Activated CD8-positive, alpha-beta memory T cell treated with anti-CD3 and anti-CD28 coated beads for 4 hours (primary cell): ENCODE results near the gene ACTN1.

Source experiments
- DNase-seq, 2 donors: peaks; one replicate each; pipeline ENCODE4 v3.0.0-alpha.2; 2020; ENCODE audit warnings: low read depth in 2 of 2

ACTN1 gene

DNA sequence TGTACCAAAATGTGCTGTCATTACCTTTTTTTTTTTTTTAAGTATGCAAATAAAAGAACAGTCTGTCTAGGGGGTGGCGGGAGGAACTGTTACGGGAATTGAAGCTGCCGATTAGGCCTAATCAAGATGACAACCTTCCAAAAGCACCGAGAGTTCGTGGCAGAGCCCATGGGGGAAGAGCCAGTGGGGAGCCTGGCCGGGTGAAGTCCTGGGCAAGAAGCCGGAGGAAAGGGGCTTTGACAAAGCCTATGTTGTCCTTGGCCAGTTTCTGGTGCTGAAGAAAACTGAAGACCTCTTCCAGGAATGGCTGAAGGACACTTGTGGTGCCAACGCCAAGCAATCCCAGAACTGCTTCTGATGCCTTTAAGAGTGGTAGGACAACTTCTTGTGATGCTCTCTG lies 42.6 kb downstream of the ACTN1 start:
- no peak for DNase-seq

DNA sequence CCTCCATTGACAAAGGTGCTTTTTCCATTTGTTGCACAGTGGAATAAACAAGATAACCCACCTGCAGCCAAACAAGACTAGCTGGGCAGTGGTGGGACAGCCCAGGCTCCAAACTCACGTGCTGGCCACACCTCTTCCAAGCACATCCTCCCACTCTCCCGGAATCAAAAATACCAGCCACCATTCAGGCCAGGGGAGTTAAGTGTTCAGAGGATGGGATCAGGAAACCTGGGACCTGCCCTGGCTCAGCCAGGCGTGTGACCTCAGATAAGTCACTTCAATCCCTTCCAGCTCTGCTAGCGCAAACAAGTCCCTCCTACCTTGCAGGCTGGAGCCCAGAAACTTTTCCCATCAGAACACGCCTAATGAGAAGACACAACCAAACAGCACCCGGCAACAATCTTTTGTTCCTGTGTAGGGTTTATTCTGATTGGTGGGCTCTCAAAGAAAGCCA lies 43.3 kb downstream of the ACTN1 start:
- no peak for DNase-seq

DNA sequence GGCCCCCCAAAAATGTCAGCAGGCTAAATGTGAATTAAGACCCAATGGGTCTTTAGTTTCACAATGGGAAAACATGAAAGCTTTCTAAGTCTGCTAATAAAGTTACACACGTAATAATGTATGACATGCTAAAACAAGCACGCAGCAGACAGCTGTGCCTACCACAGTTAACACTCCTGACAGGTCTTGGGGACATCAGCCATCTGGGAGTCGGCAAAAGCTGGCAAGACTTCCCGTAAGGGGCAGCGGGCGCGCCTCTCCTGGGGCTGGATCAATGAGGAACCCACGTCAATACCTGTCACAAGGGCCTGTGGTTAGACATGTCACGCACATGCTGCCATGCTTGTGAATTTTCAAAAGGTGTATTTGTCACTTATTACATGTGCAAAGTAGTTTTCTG lies 45.0 kb downstream of the ACTN1 start:
- no peak for DNase-seq

DNA sequence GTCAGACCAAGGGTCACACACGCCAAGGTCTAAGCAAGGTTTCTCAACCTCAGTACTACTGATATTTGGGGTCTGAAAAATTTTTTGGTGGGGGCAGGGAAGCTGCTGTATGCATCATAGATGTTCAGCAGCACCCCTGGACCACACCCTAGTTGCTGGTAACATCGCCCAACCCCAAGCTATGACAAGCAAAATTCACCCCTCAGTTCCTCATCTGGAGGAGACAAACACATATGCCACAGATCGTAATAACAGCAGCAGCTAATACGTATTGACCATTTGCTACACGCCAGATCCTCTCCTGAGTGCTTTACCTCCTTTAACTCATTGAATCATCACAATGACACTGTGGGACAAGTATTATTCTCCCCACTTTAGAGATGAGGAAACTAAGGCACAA lies 46.4 kb downstream of the ACTN1 start:
- DNase-seq: no peak

DNA sequence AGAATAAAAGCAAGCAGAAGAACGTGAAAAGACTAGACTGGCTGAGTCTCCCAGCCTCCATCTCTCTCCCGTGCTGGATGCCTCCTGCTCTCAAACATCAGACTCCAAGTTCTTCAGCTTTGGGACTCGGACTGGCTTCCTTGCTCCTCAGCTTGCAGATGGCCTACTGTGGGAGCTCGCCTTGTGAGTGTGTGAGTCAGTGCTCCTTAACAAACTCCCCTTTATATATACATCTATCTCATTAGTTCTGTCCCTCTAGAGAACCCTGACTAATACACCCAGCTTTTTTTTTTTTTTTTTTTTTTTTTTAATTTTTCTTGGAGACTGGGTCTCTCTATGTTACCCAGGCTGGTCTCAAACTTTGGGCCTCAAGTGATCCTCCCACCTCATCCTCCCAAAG lies 46.9 kb downstream of the ACTN1 start:
- no peak for DNase-seq

DNA sequence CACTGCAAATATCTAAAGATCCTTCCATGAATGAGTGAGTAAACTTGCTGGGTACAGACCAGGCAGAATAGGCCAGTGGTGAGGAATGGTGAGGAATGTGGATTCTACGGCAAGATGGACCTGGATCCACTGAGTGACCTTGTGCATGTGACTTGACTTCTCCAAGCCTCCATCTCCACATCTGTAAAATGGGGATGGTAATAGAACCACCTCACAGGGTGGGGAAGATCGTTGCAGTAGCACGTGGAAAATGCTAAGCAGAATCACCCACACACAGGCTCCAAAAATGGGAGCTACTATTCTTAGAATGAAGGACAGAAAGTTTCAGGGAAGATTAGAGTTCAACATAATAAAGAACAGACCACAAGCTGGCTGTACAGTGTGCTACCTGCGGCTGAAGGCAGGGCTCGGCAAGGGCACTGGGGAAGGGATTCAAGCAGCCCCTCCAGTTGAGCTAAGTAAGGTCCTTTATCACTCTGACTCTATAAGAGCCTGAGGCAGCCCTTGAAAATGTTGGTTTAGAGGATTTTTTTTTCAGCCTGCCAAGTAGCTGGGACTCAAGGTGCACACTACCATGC lies 47.5 kb downstream of the ACTN1 start:
- no peak for DNase-seq

DNA sequence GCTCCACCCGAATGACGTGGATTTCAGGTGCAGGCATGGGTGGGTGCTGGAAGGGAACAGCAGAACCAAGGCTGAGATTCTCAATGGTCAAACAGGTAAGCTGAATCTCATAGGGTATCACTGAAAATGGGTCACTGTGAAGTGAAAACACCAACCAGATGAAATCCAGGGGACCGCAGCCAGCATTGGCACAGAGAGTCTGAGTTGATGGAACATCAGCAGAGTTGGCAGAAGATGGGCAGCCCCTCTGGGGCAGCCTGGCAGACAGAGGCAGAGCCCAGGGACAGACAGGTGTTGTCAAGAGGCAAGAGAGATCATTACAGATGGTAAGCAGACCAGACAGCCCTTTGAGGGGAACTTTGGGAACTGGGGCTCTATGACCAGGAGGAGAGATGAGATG lies 48.0 kb downstream of the ACTN1 start:
- no peak for DNase-seq

DNA sequence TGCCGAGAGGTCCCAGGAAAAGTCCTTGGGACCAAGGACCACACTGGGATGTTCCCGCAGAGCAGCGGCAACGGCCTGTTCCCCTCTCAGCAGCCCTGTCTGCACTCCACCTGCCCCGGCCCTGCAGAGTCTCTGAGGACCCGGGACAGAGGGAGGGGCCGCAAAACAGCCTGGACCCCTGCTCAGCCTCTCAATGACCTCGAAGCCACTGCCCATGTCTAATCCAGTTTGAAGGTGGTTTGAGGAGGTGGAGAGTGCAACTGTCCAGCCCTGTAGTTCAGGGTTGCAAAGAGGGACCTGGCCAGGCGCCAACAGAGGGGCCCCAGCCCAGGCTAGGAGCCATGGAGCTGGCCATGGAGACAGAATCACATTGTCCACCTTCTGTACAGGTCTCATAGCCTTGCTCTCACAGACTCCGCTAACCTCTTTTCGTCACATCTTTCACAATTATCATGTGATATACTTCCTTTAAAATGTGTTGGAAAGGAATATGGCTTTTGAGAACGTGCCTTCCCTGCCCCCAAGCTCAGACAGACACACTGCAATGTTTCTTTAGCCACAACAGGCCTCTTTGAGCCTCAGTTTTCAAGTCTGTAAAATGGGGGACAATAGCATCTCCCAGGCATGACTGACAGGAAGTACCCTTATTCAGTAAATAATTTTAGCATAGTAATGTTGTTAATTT lies 49.3 kb downstream of the ACTN1 start:
- no peak for DNase-seq

DNA sequence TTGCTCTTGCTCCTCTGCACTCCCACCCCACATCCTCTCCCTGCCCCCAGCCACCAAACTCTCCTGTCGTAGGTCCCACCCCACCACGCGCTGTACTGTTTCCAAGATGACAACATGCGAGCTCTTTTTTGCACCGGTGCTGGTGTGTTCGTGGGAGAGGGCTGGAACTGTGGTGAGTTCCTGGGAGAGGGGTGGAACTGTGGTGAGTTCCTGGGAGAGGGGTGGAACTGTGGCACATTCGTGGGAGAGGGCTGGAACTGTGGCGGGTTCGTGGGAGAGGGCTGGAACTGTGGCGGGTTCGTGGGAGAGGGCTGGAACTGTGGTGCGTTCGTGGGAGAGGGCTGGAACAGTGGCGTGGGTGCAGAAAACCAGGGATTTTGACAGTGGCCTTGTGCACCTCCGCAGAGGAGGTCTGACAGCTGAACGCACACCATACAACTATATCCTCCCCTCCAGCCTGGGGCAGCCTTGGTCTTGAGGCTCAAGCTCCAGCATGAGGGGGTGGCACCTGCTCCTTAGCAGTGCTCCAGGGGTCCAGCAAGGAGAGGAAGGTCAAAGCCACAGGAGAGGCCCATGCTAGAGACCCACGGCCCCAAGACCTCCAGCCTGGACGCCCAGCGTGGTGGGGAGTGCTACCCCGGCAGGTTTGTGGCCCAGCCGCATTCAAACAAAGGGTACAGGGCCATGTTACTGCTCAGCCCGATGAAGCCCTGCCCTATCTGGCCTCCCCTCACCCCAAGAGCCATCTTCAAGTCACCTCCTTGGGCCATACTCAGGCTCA lies 50.1 kb downstream of the ACTN1 start:
- DNase-seq: no peak

DNA sequence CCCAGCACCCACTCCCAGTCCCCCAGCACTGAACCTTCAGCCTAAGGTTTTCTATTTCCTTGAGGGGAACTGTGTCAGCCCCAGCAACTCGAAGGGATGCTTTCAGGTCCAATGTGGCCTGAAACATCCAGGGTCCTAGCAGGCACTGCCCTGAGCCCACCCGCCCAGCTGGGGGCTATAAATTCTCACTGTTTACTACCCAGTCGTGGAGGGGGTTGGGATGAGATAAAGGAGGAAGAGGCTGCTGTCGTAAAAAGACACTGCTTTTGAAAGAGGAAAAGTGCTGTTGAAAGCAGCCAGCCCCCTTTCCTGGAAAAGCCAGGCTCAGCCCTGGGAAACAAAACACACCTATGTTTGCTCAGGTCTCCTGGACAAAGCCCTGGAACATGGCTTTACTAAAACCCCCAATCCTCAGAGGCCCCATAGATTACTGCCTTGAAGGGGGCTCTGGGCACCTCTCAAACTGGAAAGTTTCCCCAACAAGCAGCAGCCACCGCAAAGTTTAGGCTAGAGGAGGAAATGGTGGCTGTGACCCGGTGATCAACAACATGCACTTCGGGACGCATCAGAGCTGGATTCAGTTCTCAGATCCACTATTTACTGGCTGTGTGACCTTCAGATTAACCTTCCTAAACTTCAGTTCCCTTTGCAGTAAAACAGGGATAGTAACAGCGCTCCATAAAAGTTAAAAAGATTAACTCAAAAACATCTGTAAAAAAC lies 51.0 kb downstream of the ACTN1 start:
- DNase-seq: no peak

DNA sequence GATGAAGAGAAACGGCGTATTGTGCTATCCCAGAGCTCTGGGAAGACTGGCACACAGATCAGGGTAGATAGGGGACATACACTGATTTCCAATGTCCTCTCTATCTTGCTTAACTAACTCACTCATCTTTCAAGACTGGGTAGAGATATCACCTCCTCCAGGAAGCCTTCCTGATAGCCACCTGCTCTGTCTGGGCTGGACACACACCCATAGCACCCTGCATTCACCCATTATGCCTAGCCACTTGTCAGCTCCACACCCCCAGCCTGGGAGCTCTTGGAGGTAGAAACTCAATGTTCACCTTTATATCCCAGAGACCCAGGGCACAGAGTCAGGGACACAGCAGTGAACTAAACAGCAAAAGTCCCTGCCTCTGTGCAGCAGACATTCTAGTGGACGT lies 52.0 kb downstream of the ACTN1 start:
- DNase-seq: no peak

DNA sequence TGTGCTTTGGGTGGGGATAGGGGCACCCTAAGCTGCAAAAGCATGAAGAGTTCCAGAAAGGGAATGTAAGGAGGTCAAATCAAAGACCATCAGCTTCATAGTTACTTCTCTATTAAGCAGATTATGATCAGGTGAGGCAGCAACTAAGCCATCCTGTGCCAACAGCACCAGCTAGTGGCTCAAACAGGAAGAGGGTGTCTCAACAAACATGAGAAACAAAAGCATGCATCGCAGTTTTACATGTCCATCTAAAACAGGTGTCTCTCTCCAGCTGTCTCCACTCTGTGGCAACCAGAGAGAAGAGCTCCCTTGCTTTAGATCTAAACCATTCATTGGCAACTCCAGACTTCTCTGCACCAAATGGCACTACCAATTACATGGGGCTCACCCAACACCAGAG lies 52.9 kb downstream of the ACTN1 start:
- DNase-seq: no peak

DNA sequence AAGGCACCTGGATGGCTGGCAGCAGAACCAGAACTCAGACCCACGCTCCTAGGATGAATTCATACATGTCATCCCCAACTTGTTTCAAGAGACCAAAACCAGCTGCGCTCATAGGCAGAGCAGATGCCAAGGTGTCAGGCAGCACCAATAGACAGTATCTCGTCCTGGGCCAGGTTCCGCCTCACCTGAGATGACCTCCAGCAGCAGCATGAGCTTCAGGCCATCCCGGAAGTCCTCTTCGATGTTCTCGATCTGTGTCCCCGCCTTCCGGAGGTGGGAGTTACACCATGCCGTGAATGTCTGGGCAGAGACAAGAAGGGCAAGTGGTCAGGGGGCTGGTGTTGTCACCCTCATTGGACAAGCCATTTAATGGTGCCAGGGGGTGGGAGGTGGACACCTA lies 53.7 kb downstream of the ACTN1 start:
- no peak for DNase-seq

DNA sequence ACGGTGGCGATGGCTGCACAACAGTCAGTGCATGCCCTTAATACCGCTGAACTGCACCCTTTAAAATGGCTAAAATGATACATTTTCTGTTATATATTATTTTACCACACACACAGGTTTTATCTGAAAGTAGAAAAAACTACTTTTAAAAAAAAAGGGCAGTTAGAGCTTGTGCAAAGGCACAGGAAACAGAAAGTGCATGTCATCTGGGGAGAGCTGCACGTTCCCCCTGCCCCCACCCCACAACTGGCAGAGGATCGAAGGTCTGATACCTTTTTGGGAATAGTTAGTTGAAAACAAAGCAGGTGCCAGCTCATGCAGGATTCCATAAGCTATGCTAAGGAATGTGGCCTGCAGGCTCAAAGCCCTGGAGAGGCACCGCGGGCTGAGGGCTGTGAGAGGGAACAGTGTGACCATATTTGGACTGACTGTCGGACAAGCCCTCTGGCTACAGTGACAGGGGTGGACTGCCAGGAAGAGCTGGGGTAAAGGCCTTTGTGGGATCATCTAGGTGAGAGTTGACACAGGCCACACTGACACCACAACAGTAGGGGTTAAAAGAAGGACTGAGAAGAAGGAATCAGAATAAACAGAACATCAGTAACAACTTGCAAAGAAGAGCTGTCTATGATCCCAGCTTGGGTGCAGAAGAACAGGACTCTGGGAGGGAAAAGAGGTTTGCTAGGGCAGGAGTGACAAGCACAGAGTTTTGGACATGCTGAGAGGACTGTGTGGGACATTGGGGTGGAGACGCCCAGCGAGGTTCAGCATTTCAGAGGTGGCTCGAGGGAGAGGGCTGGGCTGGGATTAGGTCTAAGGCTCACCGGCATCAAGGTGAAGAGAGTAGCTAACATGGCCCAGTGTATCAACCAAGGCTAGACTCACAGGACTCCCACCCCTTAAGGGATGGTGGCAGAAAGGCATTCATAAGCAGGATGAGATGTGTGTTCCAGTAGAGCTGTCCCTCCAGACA lies 54.6 kb downstream of the ACTN1 start:
- no peak for DNase-seq

DNA sequence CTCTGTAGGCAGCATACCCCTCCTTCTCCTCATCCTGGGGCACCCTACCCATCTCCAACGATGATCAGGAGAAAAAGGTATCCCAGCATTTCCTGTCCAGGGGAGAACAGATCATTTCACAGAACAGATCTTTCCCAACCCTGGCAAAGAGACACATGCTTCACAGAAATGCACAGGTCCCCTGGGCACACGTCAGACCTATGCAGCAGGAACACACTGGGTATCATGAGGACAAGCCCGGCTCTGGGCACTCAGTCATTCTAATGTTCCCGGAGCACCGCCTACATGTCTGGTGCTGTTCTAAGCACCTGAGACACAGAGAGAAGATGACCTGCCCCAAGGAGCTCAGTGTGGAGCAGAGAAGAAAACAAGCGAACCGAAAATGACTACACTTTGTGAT lies 56.2 kb downstream of the ACTN1 start:
- DNase-seq: no peak

DNA sequence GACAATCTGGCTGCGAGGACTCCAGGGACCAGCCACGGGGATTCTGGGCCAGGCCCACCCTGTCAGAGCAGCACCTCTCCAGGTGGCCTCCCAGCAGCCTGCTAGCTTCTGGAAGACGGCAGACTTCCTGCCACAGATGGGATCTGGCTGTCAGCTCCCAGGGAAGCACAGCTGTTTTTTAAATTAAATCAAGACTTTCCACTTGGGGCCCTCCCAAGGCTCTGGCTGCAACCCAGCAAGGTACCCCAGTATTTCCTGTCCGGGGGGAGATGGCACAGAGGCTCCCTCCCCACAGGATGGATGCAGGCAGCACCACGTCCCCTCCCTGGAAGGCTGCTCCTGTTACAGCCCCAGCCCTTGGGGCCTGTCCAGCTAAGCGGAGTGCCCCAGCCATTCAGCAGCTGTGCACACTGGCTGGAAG lies 56.9 kb downstream of the ACTN1 start:
- no peak for DNase-seq

DNA sequence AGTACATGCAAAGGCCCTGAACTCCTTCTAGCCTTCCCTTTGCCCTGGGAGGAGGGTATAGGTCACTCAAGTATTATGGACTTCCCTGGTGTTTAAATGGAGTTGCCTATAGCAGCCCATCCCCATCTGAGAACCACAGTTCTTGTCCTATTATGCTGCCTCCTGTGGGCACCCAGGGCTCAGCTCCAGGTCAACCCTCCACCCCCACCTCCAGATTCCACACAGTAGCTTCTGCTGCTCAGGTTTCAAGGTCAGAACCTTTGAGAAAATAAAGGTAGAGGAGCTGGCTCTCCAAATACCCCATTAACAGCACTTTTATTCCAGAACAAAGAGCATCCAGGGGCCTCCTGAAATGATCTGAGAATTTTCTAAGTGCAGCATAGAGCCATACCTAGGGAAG lies 57.4 kb downstream of the ACTN1 start:
- DNase-seq: no peak

DNA sequence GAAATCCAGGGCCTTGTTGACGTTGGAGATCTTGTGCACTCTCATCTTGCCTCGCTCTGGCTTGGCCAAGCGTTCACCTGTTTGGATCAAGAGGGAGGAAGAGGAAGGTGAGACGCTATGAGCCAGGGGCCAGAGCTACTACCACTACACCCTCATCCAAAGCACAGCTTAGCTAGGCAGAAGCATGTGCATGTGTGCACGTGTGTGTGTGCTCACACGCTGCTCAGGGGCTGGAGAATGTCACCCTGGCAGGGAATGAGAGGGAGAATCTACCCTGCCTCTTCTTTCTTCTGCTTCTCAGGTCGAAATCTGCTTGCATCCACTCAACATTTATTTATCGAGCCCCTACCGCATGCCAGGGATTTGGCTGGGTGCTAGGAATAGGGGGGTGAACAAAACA lies 58.1 kb downstream of the ACTN1 start:
- DNase-seq: no peak

DNA sequence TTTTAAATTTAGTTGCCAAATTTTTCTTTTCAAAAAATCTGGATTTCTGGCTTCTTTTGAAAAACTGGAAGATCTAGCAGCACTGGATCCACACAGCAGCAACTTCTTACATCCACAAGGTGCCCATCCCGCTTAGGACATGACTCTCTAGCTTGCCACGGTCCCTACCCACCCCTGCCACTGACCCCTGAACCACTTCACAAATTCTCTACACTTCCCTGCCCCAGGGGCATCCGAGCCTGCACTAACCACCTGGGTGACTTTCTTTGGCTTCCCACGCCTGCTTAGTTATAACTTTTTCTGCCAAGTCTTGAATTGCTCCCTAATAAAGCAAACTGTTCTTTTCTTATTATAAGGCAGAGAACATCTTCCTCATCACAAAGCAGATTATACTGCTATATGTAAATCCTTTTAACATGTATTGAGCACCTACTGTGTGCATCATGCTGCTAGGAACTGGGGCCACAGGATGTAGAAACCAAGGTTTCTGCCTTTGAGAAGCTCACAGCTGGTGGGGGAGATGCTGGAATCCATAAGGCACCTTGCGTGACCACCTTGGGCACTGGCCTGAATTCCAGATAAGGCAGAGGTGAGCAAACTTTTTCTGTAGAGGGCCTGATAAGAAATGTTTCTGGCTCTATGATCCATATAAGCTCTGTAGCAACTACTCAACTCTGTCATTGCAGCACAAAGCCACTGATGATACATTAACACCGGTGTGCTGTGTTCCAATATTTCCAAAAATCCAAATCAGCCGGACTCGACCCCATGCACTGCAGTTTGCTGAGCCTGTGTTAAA lies 59.8 kb downstream of the ACTN1 start:
- DNase-seq: no peak

DNA sequence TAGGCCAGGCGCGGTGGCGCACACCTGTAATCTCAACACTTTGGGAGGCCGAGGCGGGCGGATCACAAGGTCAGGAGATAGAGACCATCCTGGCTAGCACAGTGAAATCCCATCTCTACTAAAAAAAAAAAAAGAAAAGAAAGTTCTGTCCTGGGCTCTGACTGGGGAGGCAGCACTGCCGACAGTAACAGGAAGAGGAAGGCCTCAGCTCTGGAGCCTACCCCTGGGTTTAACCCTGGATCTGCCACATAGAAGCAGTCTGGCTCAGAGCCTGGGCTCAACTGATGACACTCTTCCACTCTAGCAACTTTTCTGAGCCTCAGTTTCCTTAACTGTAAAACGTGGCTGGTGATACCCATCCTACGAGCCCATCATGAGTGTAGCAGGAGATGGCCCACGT lies 60.5 kb downstream of the ACTN1 start:
- no peak for DNase-seq
